Measurements from ENCODE around the gene UBAP1. TPM values are rescaled to one million over a fixed set of nuclear protein-coding genes. Genes with fewer than 3 reads are reported as not detected.
"Not testable (repeated sequence)": the region's sequence is repeated elsewhere in the genome, so short reads cannot be mapped to it uniquely, and the experiment has no call there.

The UBAP1 gene
- 10 to 100 TPM; 38.9 to 40.2 TPM for total RNA-seq
- polyA plus RNA-seq, result 10 to 100 TPM; 36.3 to 48.1 (median 36.5) TPM
- 48.4 to 71.8 (median 65.8) reads per million in 6 experiments for total RNA-seq

DNA sequence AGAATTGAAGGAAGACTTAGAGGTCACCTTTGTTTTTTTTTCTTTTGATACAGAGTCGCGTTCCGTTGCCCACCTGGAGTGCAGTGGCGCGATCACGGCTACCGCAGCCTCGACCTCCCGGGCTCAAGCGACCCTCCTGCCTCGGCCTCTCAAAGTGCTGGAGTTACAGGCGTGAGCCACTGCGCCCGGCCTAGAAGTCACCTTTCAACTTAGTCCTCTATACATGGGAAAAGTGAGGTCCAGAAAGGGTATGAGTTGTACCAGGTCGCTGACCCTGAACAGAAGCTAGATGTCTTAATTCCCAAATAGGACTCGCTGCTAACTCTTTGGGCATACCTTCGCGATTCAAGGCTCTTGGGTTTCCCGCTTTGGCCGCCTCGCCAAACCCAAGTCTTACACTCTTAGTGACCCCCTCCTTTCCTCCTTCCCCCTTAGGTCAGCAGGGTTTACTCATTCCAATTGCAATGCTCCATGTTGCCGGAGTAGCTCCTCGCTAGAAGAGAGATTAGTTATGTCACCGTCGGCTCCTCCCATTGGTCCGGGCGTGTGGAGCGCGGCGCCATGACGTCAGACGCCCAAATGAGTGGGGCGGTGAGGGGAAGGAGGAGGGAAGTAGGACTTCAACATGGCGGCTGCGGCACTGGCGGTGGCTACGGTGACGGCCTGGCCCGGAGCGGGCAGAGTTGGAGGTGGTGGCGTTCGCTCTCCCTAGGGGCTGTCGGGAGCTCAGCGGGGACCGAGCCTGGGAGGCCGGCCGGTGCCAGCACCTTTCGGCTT, at the start of gene UBAP1:
Gene UBAP1, plus strand, starts transcription at position 608 of the 777 bp plus-strand sequence. CDS start 41,872 bp downstream, outside the sequence.
- Mint-ChIP-seq H3K27me3 (no peaks in the 10 kb centered on the region), H3K4me1 (peaks cover 5 to 36% (median 20%) of the 10 kb centered on the region in 4 donors), H3K27ac (peak within 1 kb of the TSS; percentile 95 to 99 (median 98)), H3K4me3 (peak within 1 kb of the TSS; percentile 91 to 98 (median 94)), H3K9me3 (no peaks in the 10 kb centered on the region), H3K36me3 (peaks cover 0 to 7% (median 0%) of the 10 kb centered on the region in 3 donors)
- peak; percentile 98 for ATAC-seq
- peak; percentile 82 to 97 (median 94) for DNase-seq
- POLR2A ChIA-PET, result interaction anchor here (0.7 to 1.6 kb wide), 12 partner anchors 9 to 202 kb away, joined by 3 to 9 read pairs (median 4); partner anchors contain the start of genes DCAF12, MYORG and UBAP2

GRCh38 chr9:34131571-34131970, 47.3 kb upstream of the UBAP1 start:
- no peak for ATAC-seq
- Mint-ChIP-seq H3K27ac (no peak overlapping the region), H3K27me3 (peaks cover 0 to 4% (median 0%) of the 10 kb centered on the region in 5 donors), H3K4me3 (no peak overlapping the region), H3K4me1 (peaks cover 3 to 9% (median 6%) of the 10 kb centered on the region in 4 donors), H3K36me3 (no peaks in the 10 kb centered on the region), H3K9me3 (no peaks in the 10 kb centered on the region)
- DNase-seq, result no peak
- POLR2A ChIA-PET, result no interaction called here

GRCh38 chr9:34133436-34133949, 45.4 kb upstream of the UBAP1 start:
- POLR2A ChIA-PET, result no interaction called here
- no peak overlapping the region for H3K27ac Mint-ChIP-seq

DNA sequence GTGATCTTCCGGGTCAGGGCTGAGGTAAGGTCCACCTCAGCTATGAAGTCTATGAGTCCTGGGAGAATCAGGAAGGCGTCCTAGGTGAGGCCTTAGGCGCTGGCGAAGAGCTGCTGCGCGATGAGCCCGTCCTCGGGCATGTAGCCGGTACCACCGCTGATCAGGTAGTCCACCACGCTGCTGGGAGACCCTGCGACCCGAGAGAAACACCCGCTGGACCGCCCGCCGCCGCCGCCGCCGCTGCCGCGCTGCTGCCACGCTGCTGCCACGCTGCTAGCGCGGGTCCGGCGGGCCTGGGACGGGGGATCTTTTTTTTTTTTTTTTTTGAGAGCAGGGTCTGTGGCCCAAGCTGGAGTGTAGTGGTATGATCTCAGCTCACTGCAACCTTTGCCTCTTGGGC, 44.3 kb upstream of the UBAP1 start:
- Mint-ChIP-seq H3K27ac (no peak overlapping the region), H3K4me1 (peaks cover 0 to 4% (median 2%) of the 10 kb centered on the region in 4 donors), H3K9me3 (no peaks in the 10 kb centered on the region), H3K36me3 (no peaks in the 10 kb centered on the region), H3K4me3 (no peak overlapping the region), H3K27me3 (peaks cover 0 to 2% (median 0%) of the 10 kb centered on the region in 5 donors)
- ATAC-seq, result no peak
- no peak for DNase-seq
- POLR2A ChIA-PET, result interaction anchor here (0.5 to 0.7 kb wide), 2 partner anchors 8 to 32 kb away, joined by 3 read pairs; no protein-coding TSS in a partner anchor

More at GRCh38 chr9:34133436-34133949, 45.4 kb upstream of the UBAP1 start:
- Mint-ChIP-seq H3K36me3 (no peaks in the 10 kb centered on the region), H3K4me3 (no peak overlapping the region), H3K4me1 (no peaks in the 10 kb centered on the region), H3K9me3 (no peaks in the 10 kb centered on the region), H3K27me3 (peaks cover 0 to 2% (median 0%) of the 10 kb centered on the region in 5 donors)
- no peak for DNase-seq
- ATAC-seq, result no peak

DNA sequence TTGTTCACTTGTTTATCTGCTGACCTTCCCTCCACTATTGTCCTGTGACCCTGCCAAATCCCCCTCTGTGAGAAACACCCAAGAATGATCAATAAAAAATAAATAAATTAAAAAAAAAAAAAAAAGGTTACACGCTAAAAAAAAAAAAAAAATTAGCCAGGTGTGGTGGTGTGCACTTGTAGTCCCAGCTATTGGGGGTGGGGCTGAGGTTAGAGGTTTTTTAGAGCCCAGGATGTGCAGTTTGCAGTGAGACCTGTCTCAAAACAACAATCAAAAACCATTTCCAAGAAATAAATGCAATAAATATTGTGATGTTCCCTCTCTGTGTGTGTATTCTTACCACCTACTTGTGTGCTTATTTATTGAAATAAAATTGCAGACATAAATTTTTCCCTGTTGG, 40.2 kb upstream of the UBAP1 start:
- H3K9me3 Mint-ChIP-seq, H3K36me3 Mint-ChIP-seq, H3K27me3 Mint-ChIP-seq, POLR2A ChIA-PET, H3K4me1 Mint-ChIP-seq: not testable (repeated sequence)
- ATAC-seq (peak in 1 of 2 donors; percentile 42), DNase-seq (peak in 2 of 10 donors; percentile 20 to 36)
- Mint-ChIP-seq H3K27ac (peak overlapping the region in 2 of 10 donors; percentile 4 to 10), H3K4me3 (peak overlapping the region in 1 of 10 donors; percentile 32)

- peak overlapping the region in 1 of 10 donors; percentile 32 for H3K27ac Mint-ChIP-seq
- H3K4me3 Mint-ChIP-seq, result no peak overlapping the region
- H3K36me3 Mint-ChIP-seq, result no peaks in the 10 kb centered on the region
- ATAC-seq (no peak), DNase-seq (no peak)
- POLR2A ChIA-PET, result no interaction called here
- peaks cover 0 to 3% (median 0%) of the 10 kb centered on the region in 5 donors for H3K27me3 Mint-ChIP-seq
- no peaks in the 10 kb centered on the region for H3K9me3 Mint-ChIP-seq
- H3K4me1 Mint-ChIP-seq, result peaks cover 0 to 8% (median 5%) of the 10 kb centered on the region in 4 donors
Measured at GRCh38 chr9:34139477-34140146, 39.2 kb upstream of the UBAP1 start.

DNA sequence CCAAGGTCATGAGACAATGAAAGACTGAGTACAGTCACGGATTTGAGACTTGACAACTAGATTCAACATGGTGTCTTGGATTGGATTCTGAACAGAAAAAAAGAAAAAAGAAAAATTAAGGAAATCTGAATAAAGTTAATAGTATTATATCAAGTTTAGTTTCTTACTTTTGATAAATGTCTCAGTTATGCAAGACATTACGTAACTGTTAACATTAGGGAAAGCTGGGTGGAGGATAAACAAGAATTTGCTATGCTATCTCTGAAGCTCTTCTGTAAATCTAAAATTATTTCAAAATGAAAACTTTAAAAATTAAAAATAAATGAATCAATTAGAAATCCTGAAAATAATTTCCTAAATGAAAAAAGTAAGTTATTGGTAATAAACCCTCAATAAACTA, 38.0 kb upstream of the UBAP1 start:
- ATAC-seq (no peak), DNase-seq (no peak)
- H3K27ac Mint-ChIP-seq, result no peak overlapping the region
- no peaks in the 10 kb centered on the region for H3K36me3 Mint-ChIP-seq
- H3K27me3 Mint-ChIP-seq, result peaks cover 0 to 6% (median 0%) of the 10 kb centered on the region in 5 donors
- no peaks in the 10 kb centered on the region for H3K9me3 Mint-ChIP-seq
- POLR2A ChIA-PET, result no interaction called here
- H3K4me1 Mint-ChIP-seq, result peaks cover 0 to 12% (median 5%) of the 10 kb centered on the region in 4 donors
- H3K4me3 Mint-ChIP-seq, result no peak overlapping the region

DNA sequence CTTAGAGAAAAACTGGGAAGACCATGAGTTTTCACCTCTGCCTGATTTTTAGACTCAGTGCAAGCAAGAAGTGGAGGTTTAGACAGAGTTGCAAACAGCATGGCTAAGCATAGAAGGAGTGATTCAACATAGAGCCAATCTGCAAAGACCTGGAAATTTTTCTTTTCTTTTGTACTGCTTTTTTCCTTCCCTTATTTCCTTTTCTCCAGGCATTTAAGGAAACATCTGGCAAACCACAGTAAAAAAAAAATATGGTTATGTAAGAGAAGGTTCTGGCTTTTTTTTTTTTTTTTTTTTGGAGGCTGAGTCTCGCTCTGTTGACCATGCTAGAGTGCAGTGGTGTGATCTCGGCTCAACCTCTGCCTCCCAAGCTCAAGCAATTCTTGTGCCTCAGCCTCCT, 35.7 kb upstream of the UBAP1 start:
- Mint-ChIP-seq H3K9me3 (no peaks in the 10 kb centered on the region), H3K36me3 (no peaks in the 10 kb centered on the region)

DNA sequence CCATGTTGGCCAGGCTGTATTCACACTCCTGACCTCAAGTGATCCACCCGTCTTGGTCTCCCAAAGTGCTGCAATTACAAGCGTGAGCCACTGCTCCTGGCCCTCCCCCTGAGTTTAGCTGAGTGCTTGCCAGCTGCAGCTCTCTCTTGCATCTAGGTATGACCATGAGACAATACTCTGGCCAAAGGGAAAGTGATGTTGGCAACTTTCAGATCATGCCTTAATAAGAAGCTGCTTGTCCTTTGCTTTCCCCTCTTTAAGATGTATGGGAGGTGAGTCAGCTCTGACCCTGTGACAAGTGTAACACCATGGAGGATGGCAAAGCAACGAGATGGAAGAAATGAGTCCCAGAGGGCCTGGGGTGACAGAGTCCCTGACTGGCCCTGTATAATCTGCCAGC, 33.7 kb upstream of the UBAP1 start:
- H3K27me3 Mint-ChIP-seq, result peaks cover 0 to 15% (median 0%) of the 10 kb centered on the region in 5 donors
- no peaks in the 10 kb centered on the region for H3K36me3 Mint-ChIP-seq
- H3K27ac Mint-ChIP-seq, result no peak overlapping the region
- peaks cover 0 to 6% (median 1%) of the 10 kb centered on the region in 4 donors for H3K4me1 Mint-ChIP-seq
- ATAC-seq (no peak), DNase-seq (no peak)
- peaks cover 0 to 1% (median 0%) of the 10 kb centered on the region in 9 donors for H3K9me3 Mint-ChIP-seq
- POLR2A ChIA-PET, result interaction anchor here (0.7 kb wide), 2 partner anchors 104 to 144 kb away, joined by 3 to 5 read pairs; no protein-coding TSS in a partner anchor
- no peak overlapping the region for H3K4me3 Mint-ChIP-seq

More for the DNA sequence above, 35.7 kb upstream of the UBAP1 start:
- H3K4me3 Mint-ChIP-seq, result no peak overlapping the region
- peaks cover 0 to 13% (median 0%) of the 10 kb centered on the region in 5 donors for H3K27me3 Mint-ChIP-seq
- POLR2A ChIA-PET, result interaction anchor here (0.6 kb wide), 1 partner anchor 8 kb away, joined by 3 read pairs; no protein-coding TSS in a partner anchor
- H3K4me1 Mint-ChIP-seq, result peaks cover 0 to 12% (median 5%) of the 10 kb centered on the region in 4 donors
- ATAC-seq (no peak), DNase-seq (no peak)
- H3K27ac Mint-ChIP-seq, result peak overlapping the region in 1 of 10 donors; percentile 14

DNA sequence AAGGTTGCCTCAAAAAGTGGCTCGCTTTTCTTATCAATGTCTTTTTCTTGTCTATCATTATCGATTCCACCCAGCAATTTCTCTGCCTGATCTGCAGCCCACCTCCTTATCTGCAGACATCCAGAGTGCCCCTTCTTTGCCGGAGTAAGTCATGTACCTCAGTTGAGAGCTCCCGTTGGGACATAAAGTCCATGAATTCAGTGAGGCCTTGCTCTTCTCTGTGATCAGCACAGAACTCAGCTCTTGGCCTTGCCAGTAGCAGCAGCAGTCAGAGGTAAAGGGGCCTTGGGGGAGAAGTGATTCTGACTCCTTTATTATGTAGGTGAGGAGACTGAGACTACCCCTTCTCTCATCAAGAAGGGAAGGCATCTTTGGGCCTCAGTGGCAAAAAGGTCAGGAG, 27.4 kb upstream of the UBAP1 start:
- no peak for DNase-seq
- H3K9me3 Mint-ChIP-seq, result peaks cover 0 to 1% (median 0%) of the 10 kb centered on the region in 9 donors
- peaks cover 0 to 19% (median 0%) of the 10 kb centered on the region in 5 donors for H3K27me3 Mint-ChIP-seq
- POLR2A ChIA-PET, result no interaction called here
- H3K4me1 Mint-ChIP-seq, result peaks cover 0 to 1% (median 0%) of the 10 kb centered on the region in 4 donors
- H3K36me3 Mint-ChIP-seq, result no peaks in the 10 kb centered on the region
- H3K4me3 Mint-ChIP-seq, result no peak overlapping the region
- no peak for ATAC-seq
- peak overlapping the region in 1 of 10 donors; percentile 24 for H3K27ac Mint-ChIP-seq

DNA sequence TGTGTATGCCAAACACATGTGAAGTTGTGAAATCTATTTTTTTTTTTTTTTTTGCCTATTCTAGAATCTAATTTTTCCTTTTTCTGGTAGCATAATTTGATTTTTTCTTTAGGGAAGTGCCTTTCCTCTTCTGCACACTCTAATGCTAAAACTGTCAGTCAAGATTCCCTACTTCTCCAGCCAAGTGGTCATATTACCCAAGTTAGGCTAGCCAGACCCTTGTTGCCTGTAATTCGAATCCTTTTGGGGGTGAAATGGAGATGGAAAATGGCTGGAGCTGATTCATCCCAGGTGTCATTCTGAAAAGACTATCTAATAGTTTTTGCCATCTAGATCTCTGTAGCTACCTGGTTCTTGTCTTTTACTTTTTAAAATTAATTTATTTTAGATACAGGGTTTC, 24.8 kb upstream of the UBAP1 start:
- H3K4me1 Mint-ChIP-seq, result peaks cover 0 to 1% (median 0%) of the 10 kb centered on the region in 4 donors
- no peak overlapping the region for H3K27ac Mint-ChIP-seq
- peaks cover 0 to 1% (median 0%) of the 10 kb centered on the region in 9 donors for H3K9me3 Mint-ChIP-seq
- ATAC-seq (no peak), DNase-seq (no peak)
- H3K4me3 Mint-ChIP-seq, result no peak overlapping the region
- H3K27me3 Mint-ChIP-seq, result peaks cover 0 to 11% (median 0%) of the 10 kb centered on the region in 5 donors
- POLR2A ChIA-PET, result no interaction called here
- H3K36me3 Mint-ChIP-seq, result no peaks in the 10 kb centered on the region

- no peaks in the 10 kb centered on the region for H3K9me3 Mint-ChIP-seq
- H3K4me1 Mint-ChIP-seq, result no peaks in the 10 kb centered on the region
- DNase-seq, result no peak
- no peaks in the 10 kb centered on the region for H3K36me3 Mint-ChIP-seq
- H3K4me3 Mint-ChIP-seq, result no peak overlapping the region
- no peak for ATAC-seq
- H3K27ac Mint-ChIP-seq, result no peak overlapping the region
- peaks cover 0 to 4% (median 0%) of the 10 kb centered on the region in 5 donors for H3K27me3 Mint-ChIP-seq
- POLR2A ChIA-PET, result interaction anchor here (0.7 kb wide), 1 partner anchor 21 kb away, joined by 3 read pairs; the partner anchor contains the start of gene UBAP1
Measured at GRCh38 chr9:34157318-34157717, 21.5 kb upstream of the UBAP1 start.

Data from naive thymus-derived CD8-positive, alpha-beta T cell (primary cell).